Measurements from ENCODE around the gene ZBTB7B. TPM values are rescaled to one million over a fixed set of nuclear protein-coding genes. Genes with fewer than 3 reads are reported as not detected.

The ZBTB7B gene
- total RNA-seq, 1 experiment from 2014 or later: 38.3 TPM

DNA sequence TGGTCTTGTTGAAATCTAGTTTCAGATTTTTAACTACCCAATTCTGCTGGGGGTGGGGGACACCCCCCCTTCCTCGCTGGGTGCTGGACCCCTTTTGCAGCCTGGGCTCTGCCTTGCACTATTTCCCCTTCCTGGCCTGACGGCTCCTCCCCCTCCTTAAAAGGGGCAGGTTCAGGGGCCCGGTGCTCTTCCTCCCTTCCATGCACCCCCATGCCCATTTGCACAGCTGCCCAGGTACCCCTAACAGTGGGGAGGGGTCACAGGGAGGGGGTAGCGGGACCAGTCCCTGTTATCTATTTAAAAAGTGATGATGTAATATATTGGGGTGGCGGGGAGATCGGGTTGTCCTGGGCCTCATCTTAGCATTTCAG, 15.3 kb downstream of the ZBTB7B start:
- H3K56ac ChIP-seq (ENCODE audit: insufficient read length, low read depth, low read length): no peak overlapping the region
- H3K79me2 ChIP-seq (ENCODE audit: insufficient read depth, low read length): no peaks in the 10 kb centered on the region
- H3K18ac ChIP-seq (ENCODE audit: insufficient read length, low read depth, low read length): no peak overlapping the region
- H3K79me1 ChIP-seq (ENCODE audit: insufficient read depth, low read depth, low read length, poor library complexity, severe bottlenecking): no peaks in the 10 kb centered on the region
- H3K23ac ChIP-seq (ENCODE audit: insufficient read length, low read depth, low read length): no peak overlapping the region
- H4K5ac ChIP-seq (ENCODE audit: insufficient read length, low read depth, low read length): no peak overlapping the region
- H2BK15ac ChIP-seq (ENCODE audit: low read depth, low read length): no peak overlapping the region
- H4K8ac ChIP-seq (replicated peaks; ENCODE audit: insufficient read length, low read depth, low read length): no peak overlapping the region
- DNase-seq: no peak
- H2BK20ac ChIP-seq (ENCODE audit: low read depth, low read length, poor library complexity, severe bottlenecking): no peak overlapping the region
- H2BK5ac ChIP-seq (ENCODE audit: insufficient read length, low read length): no peak overlapping the region
- H3K23me2 ChIP-seq (ENCODE audit: insufficient read length, low read depth, low read length, poor library complexity, severe bottlenecking): no peaks in the 10 kb centered on the region
- no peak overlapping the region for H3K4ac ChIP-seq (ENCODE audit: low read depth, low read length)
- H3K4me2 ChIP-seq (ENCODE audit: insufficient read depth, insufficient read length, low read length): peak overlapping the region; percentile 34
- H2BK120ac ChIP-seq (ENCODE audit: low read depth, low read length, poor library complexity, severe bottlenecking): no peak overlapping the region
- H3K14ac ChIP-seq (ENCODE audit: insufficient read depth, low read length): no peak overlapping the region
- Mint-ChIP-seq H3K27me3 (ENCODE audit: low read depth) (peaks cover 4% of the 10 kb centered on the region), H3K9me3 (no peaks in the 10 kb centered on the region; a peak in 1 of 5 replicates), H3K36me3 (ENCODE audit: insufficient read depth in 1 of 3, low read depth in 3 of 3) (peaks cover 6 to 35% (median 22%) of the 10 kb centered on the region in 3 experiments; a peak in 6 of 7 replicates), H3K27ac (no peak overlapping the region), H3K4me1 (peaks cover 29 to 51% of the 10 kb centered on the region in 2 experiments), H3K4me3 (peak overlapping the region in 1 of 2 experiments; percentile 71; a peak in 3 of 5 replicates)
- WGBS (ENCODE audit: extremely low coverage, insufficient read length, low lambda C conversion rate): no CpG with 5 or more reads among the region's 6 CpGs
- no peak overlapping the region for H2BK12ac ChIP-seq (ENCODE audit: insufficient read length, low read depth, low read length)
- H2AFZ ChIP-seq (ENCODE audit: low read length): no peak overlapping the region
- no peak overlapping the region for H3K9ac ChIP-seq (ENCODE audit: extremely low read depth, insufficient read length, low read length)
- H3K4me1 ChIP-seq (ENCODE audit: insufficient read depth, low read length): peaks cover 1% of the 10 kb centered on the region; the same call in 1 of the 2 replicates
- no peaks in the 10 kb centered on the region for H4K20me1 ChIP-seq (ENCODE audit: control insufficient read depth, insufficient read depth, insufficient read length)
- H3K27ac ChIP-seq (ENCODE audit: insufficient read length, low read depth, low read length): no peak overlapping the region
- H2AK5ac ChIP-seq (ENCODE audit: insufficient read length, low read length): no peak overlapping the region
- no peaks in the 10 kb centered on the region for H3K9me3 ChIP-seq (ENCODE audit: control insufficient read depth, low read depth, low read length)
- H3T11ph ChIP-seq (ENCODE audit: low read length): no peak overlapping the region
- TF ChIP-seq, protein P1, sequence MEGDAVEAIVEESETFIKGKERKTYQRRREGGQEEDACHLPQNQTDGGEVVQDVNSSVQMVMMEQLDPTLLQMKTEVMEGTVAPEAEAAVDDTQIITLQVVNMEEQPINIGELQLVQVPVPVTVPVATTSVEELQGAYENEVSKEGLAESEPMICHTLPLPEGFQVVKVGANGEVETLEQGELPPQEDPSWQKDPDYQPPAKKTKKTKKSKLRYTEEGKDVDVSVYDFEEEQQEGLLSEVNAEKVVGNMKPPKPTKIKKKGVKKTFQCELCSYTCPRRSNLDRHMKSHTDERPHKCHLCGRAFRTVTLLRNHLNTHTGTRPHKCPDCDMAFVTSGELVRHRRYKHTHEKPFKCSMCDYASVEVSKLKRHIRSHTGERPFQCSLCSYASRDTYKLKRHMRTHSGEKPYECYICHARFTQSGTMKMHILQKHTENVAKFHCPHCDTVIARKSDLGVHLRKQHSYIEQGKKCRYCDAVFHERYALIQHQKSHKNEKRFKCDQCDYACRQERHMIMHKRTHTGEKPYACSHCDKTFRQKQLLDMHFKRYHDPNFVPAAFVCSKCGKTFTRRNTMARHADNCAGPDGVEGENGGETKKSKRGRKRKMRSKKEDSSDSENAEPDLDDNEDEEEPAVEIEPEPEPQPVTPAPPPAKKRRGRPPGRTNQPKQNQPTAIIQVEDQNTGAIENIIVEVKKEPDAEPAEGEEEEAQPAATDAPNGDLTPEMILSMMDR (conservative IDR thresholded peaks at IDR 0.05): no peak
- no peak overlapping the region for H4K91ac ChIP-seq (ENCODE audit: insufficient read length, low read depth, low read length)
- no peaks in the 10 kb centered on the region for H3K27me3 ChIP-seq (ENCODE audit: insufficient read depth, low read length)
